Inflammatory macrophage (primary cell): ENCODE data around the gene ADORA2A.

ENCODE experiments used
- DNase-seq, 2 donors: peaks; one replicate each; pipeline ENCODE4 v3.0.0-alpha.2; 2020 to 2022

The ADORA2A gene

DNA sequence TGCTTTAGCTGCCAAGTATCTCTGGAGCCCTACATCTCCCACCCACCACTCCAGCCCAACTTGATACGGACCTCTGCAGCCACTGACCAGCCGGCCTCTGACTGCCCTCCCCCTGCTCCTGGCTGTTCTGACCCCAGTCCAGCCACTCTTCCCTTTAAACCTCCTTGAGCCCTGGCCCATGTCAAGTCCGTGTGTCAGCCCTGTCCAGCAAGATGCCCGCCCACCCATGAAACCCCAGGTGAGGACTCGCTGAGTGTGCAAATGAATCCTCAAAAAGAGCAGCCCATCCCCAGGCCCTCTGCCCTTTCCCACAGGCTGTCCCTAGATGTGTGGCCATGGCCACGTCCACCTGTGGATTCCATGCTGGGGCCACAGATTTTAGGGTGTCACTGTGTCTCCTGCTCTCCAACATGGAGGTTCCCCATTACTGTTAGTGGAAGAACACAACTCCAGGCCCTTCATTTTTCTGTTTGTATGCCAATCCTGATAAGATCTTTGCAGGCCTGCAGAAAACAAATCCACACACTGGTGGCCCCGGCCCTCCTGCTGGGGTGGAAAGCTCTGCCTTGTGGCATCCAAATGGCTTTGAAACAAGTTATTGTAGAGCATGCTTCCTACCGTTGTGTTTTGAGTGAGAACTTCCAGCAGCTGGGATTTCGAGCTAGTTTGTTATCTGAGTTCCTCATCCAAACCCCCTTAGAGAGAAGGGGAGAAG lies 22.7 kb upstream of the ADORA2A start:
- DNase-seq = no peak

DNA sequence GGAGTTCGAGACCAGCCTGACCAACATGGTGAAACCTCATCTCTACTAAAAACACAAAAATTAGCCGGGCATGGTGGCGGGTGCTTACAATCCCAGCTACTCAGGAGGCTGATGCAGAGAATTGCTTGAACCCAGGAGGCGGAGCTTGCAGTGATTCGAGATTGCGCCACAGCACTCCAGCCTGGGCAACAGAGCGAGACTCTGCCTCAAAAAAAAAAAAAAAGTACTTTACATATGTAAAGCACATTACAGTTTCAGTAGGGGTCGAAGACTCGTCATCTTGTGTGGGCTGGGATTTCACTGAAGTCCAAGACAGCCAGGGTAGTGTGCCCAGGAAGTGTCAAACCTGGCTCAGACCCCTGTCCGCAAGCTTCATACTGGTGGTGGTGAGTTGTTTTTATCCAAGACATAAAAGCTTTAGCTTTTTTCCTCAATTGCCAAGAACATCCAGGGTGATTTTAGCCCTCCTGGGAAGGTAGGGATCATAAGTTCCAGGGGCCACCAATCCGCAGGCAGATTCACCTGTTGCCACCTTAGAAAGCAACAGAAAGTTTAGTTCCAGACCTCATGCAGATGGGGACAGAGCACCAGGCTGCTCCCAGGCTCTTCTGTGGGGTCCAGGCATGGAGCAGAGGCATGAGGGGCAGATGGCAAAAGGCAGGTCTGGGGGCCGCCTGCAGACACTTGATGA lies 21.6 kb upstream of the ADORA2A start:
- DNase-seq = no peak

DNA sequence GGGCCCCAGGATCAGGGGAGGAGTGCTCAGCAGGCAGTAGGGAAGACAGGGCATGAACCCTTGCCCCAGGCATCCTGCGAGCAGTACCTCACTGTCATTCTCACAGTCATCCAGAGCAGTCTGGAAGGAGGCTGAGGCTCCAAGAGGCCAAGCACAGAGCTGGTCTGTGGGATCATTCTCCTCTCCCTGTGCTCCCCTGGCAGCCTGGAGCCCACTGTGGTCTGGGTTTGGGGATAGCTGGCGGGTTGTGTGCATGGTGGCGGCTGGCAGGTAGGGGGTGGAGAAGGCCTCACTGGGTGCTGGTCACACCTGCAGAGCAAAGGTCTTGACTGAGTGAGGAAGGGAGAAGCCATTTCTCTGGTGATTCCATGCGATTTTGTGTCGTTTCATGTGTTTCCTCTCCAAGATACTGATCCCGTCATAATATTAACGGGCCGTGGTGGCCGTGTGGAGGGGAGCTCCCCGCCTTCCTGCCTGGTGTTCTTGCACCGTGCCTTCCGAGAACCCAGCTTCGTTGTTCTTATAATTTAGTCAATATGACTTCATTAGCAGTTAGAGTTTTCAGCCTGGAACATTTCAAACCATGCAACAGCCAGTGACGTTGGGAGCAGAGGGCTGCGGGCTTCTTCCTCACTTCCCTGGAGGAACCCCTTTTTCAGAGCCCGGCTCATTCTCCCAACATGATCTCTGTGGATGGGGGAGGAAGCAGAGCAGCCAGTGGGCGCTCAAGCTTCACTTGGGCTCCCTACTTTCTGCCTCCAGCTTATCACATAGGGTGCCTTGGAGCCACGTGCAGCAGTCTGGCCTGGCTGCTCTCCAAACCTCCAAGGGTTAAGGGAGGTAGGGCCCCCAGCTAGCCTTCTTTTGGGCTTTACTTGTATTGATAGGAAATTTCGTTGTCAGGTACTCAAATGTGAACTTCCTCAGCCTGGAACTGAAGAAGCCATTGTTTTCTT lies 20.8 kb upstream of the ADORA2A start:
- no peak for DNase-seq

DNA sequence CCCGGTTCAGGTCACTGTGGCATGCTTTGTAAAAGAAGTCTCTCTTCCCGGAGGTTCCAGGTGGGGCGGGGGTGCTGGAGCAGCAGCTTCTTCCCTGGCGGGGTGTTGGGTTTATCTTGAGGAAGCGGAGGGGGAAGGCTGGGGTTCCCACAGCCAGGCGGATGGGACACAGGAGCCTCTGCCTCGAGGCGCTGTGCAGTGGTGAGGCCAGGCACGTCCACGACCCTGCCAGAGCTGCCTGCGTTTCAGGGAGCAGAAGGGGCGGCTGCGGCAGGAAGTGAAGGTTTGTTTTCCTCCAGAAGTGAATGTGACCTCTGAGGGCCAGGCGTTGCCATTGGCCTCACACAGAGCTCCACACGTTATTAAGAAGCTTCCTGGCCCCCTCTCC lies 20.1 kb upstream of the ADORA2A start:
- DNase-seq = no peak

DNA sequence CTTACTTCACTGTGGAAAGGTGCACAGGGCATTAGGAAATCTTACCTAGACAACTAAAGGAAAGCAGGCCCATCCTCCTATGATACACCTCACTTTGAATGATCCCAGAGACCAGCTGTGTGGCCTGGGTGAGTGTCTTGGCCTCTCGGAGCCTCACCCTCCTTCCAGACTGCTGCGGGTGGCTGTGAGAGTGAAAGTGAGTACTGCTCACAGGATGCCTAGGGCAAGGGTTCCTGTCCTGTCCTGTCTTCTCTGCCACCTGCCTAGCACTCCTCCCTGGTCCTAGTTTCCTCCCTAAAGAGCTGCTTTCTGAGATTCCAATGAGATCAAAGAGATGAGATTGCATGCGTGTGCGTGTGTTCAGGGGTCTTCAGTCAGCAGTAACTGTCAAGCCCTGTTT lies 19.5 kb upstream of the ADORA2A start:
- no peak for DNase-seq

DNA sequence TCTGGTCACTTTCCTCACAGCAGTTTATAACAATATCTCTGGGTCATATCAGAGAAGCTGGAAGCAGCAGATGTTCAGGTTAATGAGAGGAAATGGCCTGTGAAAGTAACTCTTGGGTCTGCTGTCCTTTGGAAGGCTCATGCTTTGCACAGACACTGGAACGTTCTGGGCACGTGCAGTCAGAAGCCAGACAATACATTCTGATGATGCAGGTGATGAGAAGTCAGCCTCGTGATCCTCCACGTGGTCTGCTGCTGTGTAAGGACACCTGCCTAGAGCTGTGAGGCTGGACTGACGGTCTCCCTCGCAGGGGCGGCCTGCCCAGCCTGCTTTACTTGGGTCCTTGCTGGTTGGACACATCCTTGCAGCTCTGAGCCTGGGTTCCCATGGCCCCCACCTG lies 18.8 kb upstream of the ADORA2A start:
- DNase-seq = no peak

DNA sequence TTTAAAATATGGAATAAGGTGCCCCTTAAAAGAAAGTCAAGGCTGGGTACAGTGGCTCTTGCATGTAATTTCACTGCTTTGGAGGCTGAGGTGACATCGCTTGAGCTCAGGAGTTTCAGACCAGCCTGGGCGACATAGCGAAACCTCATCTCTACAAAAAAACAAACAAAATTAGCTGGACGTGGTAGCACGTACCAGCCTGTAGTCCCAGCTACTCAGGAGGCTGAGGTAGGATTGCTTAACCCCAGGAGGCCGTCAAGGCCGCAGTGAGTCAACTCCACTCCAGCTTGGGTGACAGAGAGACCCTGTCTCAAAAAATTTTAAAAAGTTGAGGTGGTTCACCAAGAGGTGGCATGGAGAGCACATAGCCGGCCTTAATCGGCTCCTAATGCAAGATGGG lies 17.7 kb upstream of the ADORA2A start:
- DNase-seq = no peak

DNA sequence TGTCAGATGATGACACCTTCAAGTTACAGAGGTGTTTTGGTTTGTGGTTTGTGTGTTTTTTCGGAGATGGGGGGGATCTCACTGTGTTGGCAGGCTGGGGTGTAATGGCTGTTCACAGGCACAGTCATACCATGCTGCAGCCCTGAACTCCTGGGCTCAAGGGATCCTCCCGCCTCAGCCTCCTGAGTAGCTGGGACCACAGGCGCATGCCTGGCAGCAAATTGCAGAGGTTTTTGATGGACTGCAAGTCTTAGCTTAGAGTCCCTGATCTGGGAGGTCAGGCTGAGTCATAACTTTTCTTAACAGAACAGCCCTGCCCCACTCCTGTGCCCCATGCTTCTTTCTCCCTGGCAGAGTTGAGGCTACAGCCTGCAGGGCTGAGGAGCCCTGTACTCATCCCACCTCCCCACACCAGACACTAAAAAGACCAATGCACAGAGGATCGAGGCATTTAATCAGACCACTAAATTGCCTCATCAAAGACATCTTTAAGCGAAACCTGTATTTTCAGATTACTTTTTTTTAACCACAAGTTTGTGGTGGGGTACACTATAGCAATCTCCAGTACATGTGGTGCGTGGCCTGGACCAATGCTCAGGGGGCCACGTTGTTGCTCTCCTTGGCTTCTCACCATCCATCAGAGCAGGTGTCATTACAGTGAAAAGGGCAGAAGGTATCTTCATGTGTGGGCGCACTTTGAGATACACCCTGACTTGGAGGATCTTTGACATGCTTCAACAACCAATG lies 17.1 kb upstream of the ADORA2A start:
- no peak for DNase-seq

DNA sequence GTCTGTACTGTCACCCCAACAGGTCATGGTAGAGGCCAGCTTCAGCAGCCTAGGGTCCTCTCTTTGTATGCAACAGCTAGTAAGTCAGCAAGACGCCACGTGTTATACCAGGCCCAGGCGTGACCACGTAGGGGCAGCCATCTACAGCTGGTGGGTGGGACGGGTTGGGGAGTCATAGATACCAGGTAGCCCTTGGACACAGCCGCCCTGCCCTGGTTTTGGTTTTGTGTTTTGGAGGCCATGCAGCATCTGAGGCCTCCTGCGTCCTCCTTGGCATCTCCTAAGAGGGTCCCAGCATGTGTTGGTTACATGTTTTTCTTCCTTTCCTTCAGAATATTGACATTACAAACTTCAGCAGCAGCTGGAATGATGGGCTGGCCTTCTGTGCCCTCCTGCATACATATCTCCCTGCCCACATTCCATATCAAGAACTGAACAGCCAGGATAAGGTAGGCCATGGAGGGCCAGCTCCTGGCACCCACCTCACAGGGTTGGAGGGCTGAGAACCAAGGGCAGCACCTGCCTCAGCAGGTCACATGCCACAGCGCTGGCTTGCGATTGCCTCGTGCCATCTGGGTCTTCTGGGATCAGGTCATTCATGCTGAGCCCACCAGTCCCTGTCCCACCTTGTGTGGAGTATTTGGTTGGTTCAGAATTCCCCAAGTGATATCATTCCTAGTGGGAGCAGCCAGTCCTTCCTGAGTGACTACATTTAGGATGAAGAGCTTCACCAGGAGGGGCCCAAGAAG lies 16.0 kb upstream of the ADORA2A start:
- DNase-seq = no peak

DNA sequence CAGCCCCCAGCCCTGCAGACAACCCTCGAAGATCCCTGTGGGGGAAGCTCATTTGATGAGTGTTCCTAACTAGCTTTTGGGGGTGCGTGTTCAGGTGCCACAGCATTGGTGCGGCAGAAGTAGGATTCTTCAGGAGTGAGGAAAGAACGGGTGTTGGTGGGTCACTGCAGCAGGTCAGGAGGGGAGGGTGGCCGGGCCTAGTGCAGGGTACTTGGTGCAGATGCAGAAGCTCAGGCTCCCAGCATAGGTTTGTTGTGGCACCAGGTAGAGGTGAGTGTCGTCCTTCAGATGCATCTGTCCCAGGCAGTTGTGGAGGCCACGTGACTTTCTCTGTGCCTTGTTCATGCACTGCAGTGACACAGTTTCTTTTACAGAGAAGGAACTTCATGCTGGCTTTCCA lies 15.1 kb upstream of the ADORA2A start:
- DNase-seq = no peak

DNA sequence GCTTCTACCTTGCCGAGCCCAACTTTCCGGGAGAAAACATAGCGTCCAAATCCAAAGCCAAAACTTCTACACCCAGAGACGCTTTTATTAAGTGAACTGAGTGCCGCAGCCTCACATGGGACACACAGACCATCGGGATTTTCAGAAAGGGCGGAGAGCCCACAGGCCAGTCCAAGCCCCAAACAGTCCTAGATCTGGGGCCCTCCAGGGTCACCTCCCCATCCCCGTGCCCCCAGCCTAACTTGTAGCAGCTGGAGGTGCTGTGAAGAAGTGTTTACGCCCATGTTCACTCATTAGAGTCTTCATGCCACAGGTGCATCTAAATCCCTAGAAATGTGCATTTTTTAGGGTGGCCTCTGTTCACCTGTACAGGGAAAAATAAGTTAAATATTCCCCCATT lies 14.1 kb upstream of the ADORA2A start:
- DNase-seq = no peak

DNA sequence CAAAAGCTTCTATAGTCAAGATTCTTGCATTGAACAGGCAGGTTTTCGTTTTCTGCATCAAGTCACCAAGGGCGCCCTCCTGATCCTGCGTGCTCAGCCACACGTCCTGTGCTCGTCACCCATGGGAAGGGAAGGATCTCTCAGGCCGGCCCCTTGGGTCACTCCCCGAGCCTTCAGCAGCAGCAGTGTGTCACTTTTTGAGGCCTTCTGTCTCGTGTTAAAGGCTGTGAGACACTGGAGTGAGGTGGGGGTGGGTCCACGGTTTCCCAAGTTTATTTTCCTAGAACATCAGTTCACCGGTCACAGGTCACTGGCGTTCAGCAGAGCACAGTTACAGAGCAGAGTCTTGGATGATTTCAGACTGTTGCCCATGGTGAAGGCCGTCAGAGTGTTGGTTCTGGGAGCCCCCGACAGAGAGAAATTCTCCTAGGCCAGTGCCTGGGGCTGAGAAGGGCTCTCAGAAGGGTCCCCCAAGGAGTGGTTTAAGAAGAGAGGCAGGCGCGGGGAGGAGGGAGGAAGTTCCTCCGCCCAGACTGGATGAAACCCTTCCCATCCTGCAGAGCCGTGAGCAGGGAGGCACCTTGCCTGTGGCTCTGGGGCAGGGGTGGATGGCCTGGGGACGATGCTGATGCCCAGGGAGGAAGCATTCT lies 13.5 kb upstream of the ADORA2A start:
- DNase-seq = no peak

DNA sequence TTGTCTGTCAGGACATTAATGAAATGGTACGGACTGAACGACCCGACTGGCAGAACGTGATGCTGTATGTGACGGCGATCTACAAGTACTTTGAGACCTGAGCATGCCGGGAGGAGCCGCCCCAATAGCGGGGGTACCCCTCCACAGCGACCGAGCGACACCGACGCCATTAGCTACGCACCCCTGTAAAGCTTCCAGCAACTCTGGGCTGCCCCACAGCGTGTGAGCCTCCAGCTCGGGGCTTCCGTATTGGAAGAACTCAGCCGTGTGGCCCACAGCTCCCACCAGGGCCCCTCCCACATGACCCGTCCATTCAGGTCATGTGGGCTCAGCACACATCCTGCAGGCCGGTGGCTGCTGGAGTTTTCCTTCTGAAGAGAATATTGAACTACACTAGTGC lies 12.9 kb upstream of the ADORA2A start:
- DNase-seq = no peak

DNA sequence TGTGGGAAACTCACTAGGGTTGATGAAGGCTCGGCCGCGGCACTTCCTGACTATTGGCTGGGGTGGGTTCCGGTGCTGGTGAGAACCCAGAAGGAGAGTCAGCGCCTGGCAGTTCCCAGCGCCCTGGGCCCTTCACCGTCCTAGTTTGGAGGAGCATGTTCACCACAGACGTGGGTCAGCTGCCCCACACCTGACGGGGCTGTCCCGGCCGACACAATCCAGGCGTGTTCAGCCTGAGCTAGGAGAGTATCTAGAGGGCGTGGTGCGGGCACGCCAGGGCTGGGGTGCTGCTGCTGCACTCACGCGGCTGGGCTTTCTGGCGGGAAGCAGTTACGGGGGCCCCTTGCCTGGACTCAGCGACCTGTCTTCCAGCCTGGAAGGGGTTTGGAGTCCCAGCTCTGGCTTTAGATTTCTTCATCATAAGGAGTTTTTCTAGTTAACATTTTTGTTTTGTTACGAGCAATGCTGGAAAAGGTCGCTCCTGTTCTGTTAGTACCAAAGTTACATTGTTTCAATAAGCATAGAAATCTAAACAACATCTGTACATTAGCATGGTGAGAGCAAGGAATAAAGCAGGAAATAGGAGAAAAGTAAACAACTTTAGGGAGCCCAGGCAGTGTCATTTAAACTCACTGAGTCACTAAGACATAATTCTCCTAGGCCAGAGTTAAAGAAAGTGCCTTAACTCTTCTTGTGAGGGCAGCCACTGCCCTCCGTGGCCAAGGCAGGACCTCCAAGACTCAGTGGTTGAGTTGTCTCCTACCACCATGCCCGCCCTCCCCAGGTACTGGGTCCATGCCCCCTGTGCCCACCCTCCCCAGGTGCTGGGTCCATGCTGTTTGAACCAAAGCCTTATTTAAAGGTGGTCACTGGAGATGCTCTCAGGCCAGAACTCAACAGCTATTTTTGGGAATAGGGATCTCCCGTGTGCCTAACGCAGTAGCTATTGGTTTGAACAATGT lies 12.1 kb upstream of the ADORA2A start:
- no peak for DNase-seq

DNA sequence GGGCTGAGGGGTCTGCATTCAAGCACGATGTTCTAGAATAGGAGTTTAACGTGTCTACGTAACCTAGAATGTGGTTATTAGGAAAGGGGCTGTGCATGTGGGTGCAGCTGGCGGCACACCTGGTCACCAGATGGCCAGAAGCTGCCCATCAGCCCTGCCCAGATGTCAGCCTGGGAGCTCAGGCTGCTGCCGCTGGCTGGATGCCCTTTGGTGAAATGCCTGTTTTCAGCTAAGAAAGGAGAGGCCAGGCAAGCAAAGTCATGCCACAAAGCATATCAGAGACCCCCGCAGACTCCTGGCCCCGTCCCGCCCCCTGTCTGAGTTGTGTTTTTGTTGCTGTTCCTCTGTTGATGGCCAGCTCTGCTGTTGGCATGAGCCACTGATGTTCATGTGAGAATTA lies 11.3 kb upstream of the ADORA2A start:
- DNase-seq = no peak

DNA sequence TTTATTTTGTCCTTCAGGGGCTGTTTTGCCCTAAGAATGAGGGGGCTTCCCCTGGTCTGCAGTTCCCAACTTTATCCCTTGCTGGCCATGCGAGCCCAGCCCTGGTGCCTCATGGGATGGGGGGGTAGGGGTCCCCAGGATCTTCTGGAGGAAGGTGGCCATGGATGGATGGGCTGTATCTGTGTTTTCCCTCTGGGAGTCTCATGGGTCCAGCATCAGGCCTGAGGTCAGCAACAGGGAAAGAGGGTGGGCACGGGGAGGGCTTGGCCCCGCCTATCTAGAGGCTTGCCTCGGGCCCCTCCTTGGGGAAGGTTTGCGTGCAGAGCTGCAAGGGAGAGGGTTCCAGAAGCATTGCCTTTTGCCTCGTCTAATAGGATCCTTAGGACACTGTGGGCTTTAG lies 10.8 kb upstream of the ADORA2A start:
- no peak for DNase-seq

DNA sequence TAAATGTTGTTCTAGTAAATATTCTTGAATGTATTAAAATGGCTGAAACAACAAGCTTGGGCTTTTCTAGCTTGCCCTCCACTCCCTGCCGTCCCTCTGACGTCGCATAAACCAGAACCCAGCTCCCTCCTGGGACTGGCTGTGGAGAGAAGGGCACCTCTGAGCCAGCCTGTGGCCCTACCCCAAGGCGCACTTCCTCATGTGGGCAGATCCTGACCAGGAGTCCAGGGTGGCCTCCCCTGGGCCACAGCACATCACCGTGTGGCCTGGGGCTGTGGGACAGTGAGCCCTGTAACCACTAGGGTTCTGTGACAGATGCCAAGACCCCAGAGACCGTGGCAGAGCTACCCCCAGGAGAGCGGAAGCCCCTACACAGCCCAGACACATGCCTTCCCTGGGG lies 10.2 kb upstream of the ADORA2A start:
- no peak for DNase-seq

DNA sequence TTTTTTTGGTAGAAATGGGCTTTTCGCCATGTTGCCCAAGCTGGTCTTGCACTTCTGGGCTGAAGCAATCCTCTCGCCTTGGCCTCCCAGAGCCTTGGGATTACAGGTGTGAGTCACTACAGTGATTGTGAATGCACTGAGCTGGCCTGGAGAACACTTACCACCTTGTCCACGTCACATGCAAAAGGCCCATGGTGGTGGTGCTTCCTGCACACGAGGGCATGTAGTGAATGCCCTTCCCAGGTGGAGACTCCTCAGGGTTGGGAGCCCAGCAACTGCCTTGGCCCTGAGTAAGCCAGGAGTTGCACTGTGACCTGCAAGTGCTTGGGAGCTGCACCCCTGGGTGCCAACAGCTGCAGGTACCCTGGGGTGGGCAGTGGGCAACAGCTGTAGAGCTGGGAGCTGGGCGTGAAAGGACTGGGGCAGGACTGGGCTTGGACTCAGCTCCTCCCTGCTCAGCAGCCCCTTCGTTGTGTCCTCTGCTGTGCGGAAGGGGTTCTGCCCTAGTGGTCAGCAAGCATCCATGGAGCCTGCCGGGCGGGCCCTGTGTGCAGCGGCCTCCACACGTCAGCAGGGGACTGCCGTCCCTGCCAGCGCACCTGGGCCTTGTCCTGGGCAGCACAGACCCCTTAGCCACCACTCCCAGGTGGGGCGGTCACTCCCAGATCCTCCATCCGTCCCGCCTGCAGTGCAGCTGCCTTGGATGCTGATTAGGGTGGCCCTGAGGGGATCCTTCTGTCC lies 9.3 kb upstream of the ADORA2A start:
- no peak for DNase-seq

DNA sequence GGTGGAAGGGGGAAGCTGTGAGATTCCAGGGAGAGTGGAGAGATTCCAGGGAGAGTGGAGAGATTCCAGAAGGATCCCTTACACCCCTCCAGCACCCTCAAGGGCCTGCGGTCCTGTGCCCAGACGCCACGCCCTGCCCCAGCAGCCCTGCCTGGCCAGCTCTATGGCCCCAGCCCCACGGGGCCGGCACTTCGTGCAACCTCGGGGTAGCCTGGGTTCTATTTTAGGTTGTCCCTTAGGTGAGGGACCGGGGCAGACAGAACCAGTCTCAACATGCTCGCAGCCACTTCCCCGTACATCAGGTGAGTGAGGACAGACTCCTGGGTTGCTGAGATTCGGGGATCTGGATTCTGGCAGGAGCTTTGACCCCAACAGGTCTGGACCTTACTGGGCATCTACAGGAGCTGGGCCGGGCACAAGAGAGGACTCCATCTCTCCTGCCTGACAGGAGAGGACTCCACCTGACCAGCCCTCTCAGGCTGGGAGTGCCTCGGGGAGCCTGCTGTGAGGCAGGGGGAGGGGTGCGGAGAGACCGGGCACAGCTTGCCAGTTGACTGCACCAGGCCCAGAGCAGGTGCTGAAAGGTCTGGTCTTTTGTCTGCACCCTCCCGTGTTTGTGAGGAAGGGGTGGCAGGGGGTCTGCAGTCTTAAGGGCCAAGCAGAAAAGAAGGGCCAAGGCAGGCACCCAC lies 8.5 kb upstream of the ADORA2A start:
- no peak for DNase-seq
